ENCODE measurements around the gene FNDC10.

GRCh38 chr1:1578371-1578940 is 21.5 kb downstream of the FNDC10 start:
- no peak for TF ChIP-seq ZNF207 (IDR thresholded peaks at IDR 0.05; ENCODE audit: borderline replicate concordance)
- TF ChIP-seq RFX5 (IDR thresholded peaks at IDR 0.05; ENCODE audit: low read depth, low read length) = no peak
- TF ChIP-seq ZBTB11 (CRISPR knock-in tag; IDR thresholded peaks at IDR 0.05) = no peak
- no peak for TF ChIP-seq GABPA (IDR thresholded peaks at IDR 0.05; ENCODE audit: low read depth)
- TF ChIP-seq PML (IDR thresholded peaks at IDR 0.05; ENCODE audit: low read length) = no peak
